Endodermal cell (in vitro differentiated cells): ENCODE measurements around the gene LMO1. TPM values are rescaled to one million over a fixed set of nuclear protein-coding genes. Genes with fewer than 3 reads are reported as not detected.

Source experiments
- DNase-seq: peaks from one replicate; pipeline ENCODE4 v3.0.0-alpha.2; 2017
- H3K27ac ChIP-seq: 2 replicates; pipeline ENCODE4 v1.5.1; 2013; ENCODE audit warnings: mild to moderate bottlenecking, low read depth, low read length, moderate library complexity
- H3K27me3 ChIP-seq: 2 replicates; pipeline ENCODE4 v1.6.1; 2013; ENCODE audit warnings: mild to moderate bottlenecking, low read length, moderate library complexity; ENCODE audit not compliant: insufficient read depth, control insufficient read depth, poor library complexity, severe bottlenecking
- H3K36me3 ChIP-seq: 2 replicates; pipeline ENCODE4 v1.7.0; 2013; ENCODE audit warnings: mild to moderate bottlenecking, low read length, moderate library complexity; ENCODE audit not compliant: control insufficient read depth, insufficient read depth
- H3K4me1 ChIP-seq: one replicate; pipeline ENCODE4 v1.7.0; 2013; ENCODE audit warnings: low read length; ENCODE audit not compliant: control insufficient read depth, insufficient read depth
- H3K4me3 ChIP-seq: 2 replicates; pipeline ENCODE4 v1.5.1; 2013; ENCODE audit warnings: mild to moderate bottlenecking, low read length, moderate library complexity
- H3K9ac ChIP-seq: 2 replicates; pipeline ENCODE4 v1.6.1; 2013; ENCODE audit warnings: mild to moderate bottlenecking, low read length, moderate library complexity; ENCODE audit not compliant: poor library complexity, severe bottlenecking; ENCODE audit errors: extremely low read depth
- H3K9me3 ChIP-seq: 2 replicates; pipeline ENCODE4 v1.6.1; 2013; ENCODE audit warnings: mild to moderate bottlenecking, low read length, moderate library complexity; ENCODE audit not compliant: control insufficient read depth
- H3K27ac Mint-ChIP-seq: 2 replicates; pipeline ENCODE4 v1.8.0; 2020; ENCODE audit warnings: mixed read lengths
- H3K27me3 Mint-ChIP-seq: 2 replicates; pipeline ENCODE4 v1.8.0; 2021; ENCODE audit warnings: mild to moderate bottlenecking, mixed read lengths; ENCODE audit not compliant: insufficient read depth
- H3K36me3 Mint-ChIP-seq: 2 replicates; pipeline ENCODE4 v1.8.0; 2020; ENCODE audit warnings: low read depth, mixed read lengths
- H3K4me1 Mint-ChIP-seq: 2 replicates; pipeline ENCODE4 v1.8.0; 2020; ENCODE audit warnings: mixed read lengths
- H3K4me3 Mint-ChIP-seq: 2 replicates; pipeline ENCODE4 v1.8.0; 2020; ENCODE audit warnings: mild to moderate bottlenecking, moderate library complexity, mixed read lengths
- H3K9me3 Mint-ChIP-seq: 2 replicates; pipeline ENCODE4 v1.8.0; 2020; ENCODE audit warnings: mild to moderate bottlenecking, mixed read lengths
- CTCF ChIP-seq: fragments of 200-600 bp; sonication (generic); conservative IDR thresholded peaks from 2 replicates; pipeline ENCODE4 v1.5.0; 2021; ENCODE audit warnings: antibody characterized with exemption, mild to moderate bottlenecking
- WGBS, 2 experiments: methylation state at CpG; one replicate each; pipeline versions ENCODE4 v1.1.5 to v1.1.7; 2013; ENCODE audit warnings: missing lambda C conversion rate in 2 of 2, mixed read lengths in 1 of 2; ENCODE audit not compliant: insufficient coverage in 1 of 2, insufficient read length in 1 of 2; 5-methylcytosine and 5-hydroxymethylcytosine counted together
- total RNA-seq, 2 donors: library from RNA; stranded (reverse); fragmentation: NEBNext Ultra II Directional in 1 of 2; extraction: Animal tissue kit (Norgen Biotek cat#: 25700) in 1 of 2; gene quantifications; 2 replicates in 1 of 2; 3 replicates in 1 of 2; pipeline ENCODE4 v1.2.1, GENCODE V29; 2021

Gene LMO1
- total RNA-seq, 2 donors from 2014 or later: 0.46 TPM; not detected in 1

GRCh38 chr11:8204025-8204424 lies 59.7 kb downstream of the LMO1 start:
- no peak for TF ChIP-seq CTCF
- no peaks in the 10 kb centered on the region for H3K9me3 Mint-ChIP-seq

GRCh38 chr11:8203414-8203715 lies 60.3 kb downstream of the LMO1 start:
- Mint-ChIP-seq H3K36me3 (no peaks in the 10 kb centered on the region), H3K4me3 (no peak overlapping the region), H3K27me3 (peaks cover 13% of the 10 kb centered on the region), H3K4me1 (no peaks in the 10 kb centered on the region), H3K9me3 (no peaks in the 10 kb centered on the region), H3K27ac (no peak overlapping the region)
- Histone ChIP-seq H3K27ac (no peak overlapping the region), H3K9ac (no peak overlapping the region), H3K9me3 (no peaks in the 10 kb centered on the region), H3K27me3 (peaks cover 3% of the 10 kb centered on the region), H3K4me3 (no peak overlapping the region), H3K36me3 (no peaks in the 10 kb centered on the region), H3K4me1 (peaks cover 8% of the 10 kb centered on the region)
- no peak for TF ChIP-seq CTCF
- peak; percentile 16 for DNase-seq
- WGBS, 2 experiments: 81 to 83% methylated on average over 1 to 2 of the region's 2 CpGs

More at GRCh38 chr11:8204025-8204424, 59.7 kb downstream of the LMO1 start:
- H3K9ac ChIP-seq: no peak overlapping the region
- H3K27me3 ChIP-seq: no peaks in the 10 kb centered on the region
- Mint-ChIP-seq H3K4me3 (no peak overlapping the region), H3K27me3 (peaks cover 7% of the 10 kb centered on the region), H3K27ac (no peak overlapping the region), H3K36me3 (no peaks in the 10 kb centered on the region), H3K4me1 (no peaks in the 10 kb centered on the region)
- WGBS, 2 experiments: 69 to 73% methylated on average over 4 to 5 of the region's 5 CpGs
- no peaks in the 10 kb centered on the region for H3K36me3 ChIP-seq
- DNase-seq: peak; percentile 22
- H3K4me1 ChIP-seq: peaks cover 8% of the 10 kb centered on the region
- no peak overlapping the region for H3K27ac ChIP-seq
- H3K9me3 ChIP-seq: no peaks in the 10 kb centered on the region
- H3K4me3 ChIP-seq: no peak overlapping the region

- H3K27me3 ChIP-seq: peaks cover 9% of the 10 kb centered on the region
- no peak overlapping the region for H3K4me3 ChIP-seq
- TF ChIP-seq CTCF: no peak
- Mint-ChIP-seq H3K4me1 (no peaks in the 10 kb centered on the region), H3K9me3 (no peaks in the 10 kb centered on the region), H3K36me3 (no peaks in the 10 kb centered on the region), H3K27ac (no peak overlapping the region), H3K27me3 (peaks cover 19% of the 10 kb centered on the region), H3K4me3 (no peak overlapping the region)
- H3K9me3 ChIP-seq: no peaks in the 10 kb centered on the region
- H3K4me1 ChIP-seq: peaks cover 8% of the 10 kb centered on the region
- no peaks in the 10 kb centered on the region for H3K36me3 ChIP-seq
- 87 to 89% methylated on average over 11 of the region's 11 CpGs for WGBS, 2 experiments
- no peak overlapping the region for H3K9ac ChIP-seq
- peak; percentile 38 for DNase-seq
- no peak overlapping the region for H3K27ac ChIP-seq
Observed at GRCh38 chr11:8202516-8203413, 60.9 kb downstream of the LMO1 start.
